Mucosa of rectum (tissue), 2 donors: ENCODE measurements around the gene ESYT1.

Source experiments
- H3K27ac ChIP-seq, 2 donors: one replicate each; pipeline ENCODE4 v1.7.0; 2013; ENCODE audit warnings: inconsistent platforms in 2 of 2, low read depth in 2 of 2, low read length in 2 of 2
- H3K27me3 ChIP-seq, 2 donors: one replicate each; pipeline ENCODE4 v1.7.0; 2013; ENCODE audit warnings: low read length in 2 of 2; ENCODE audit not compliant: control insufficient read depth in 2 of 2, insufficient read depth in 2 of 2
- H3K36me3 ChIP-seq, 2 donors: one replicate each; pipeline ENCODE4 v1.7.0; 2013; ENCODE audit warnings: low read length in 2 of 2; ENCODE audit not compliant: control insufficient read depth in 2 of 2, insufficient read depth in 2 of 2
- H3K4me1 ChIP-seq, 2 donors: one replicate each; pipeline ENCODE4 v1.7.0; 2013; ENCODE audit warnings: low read length in 2 of 2, mild to moderate bottlenecking in 1 of 2; ENCODE audit not compliant: control insufficient read depth in 2 of 2, insufficient read depth in 2 of 2
- H3K4me3 ChIP-seq, 2 donors: one replicate each; pipeline ENCODE4 v1.7.0; 2013; ENCODE audit warnings: low read length in 2 of 2
- H3K9ac ChIP-seq, 2 donors: one replicate each; pipeline ENCODE4 v1.7.0; 2013; ENCODE audit warnings: low read length in 2 of 2, low read depth in 1 of 2, mild to moderate bottlenecking in 1 of 2
- H3K9me3 ChIP-seq, 2 donors: one replicate each; pipeline ENCODE4 v1.7.0; 2013; ENCODE audit warnings: low read length in 2 of 2; ENCODE audit not compliant: control insufficient read depth in 2 of 2
- donor health status: healthy.
- donor health status: Normal muscosa, but diverticular disease.

ESYT1 gene

GRCh38 chr12:56084958-56085543, 43.0 kb upstream of the ESYT1 start:
- Histone ChIP-seq H3K27me3 (no peaks in the 10 kb centered on the region), H3K4me1 (peaks cover 30 to 47% of the 10 kb centered on the region in 2 donors), H3K9me3 (no peaks in the 10 kb centered on the region), H3K36me3 (peaks cover 36 to 38% of the 10 kb centered on the region in 2 donors), H3K9ac (no peak overlapping the region), H3K4me3 (no peak overlapping the region), H3K27ac (peak overlapping the region; percentile 10 to 24)

- H3K4me3 ChIP-seq, result no peak overlapping the region
- H3K4me1 ChIP-seq, result peaks cover 26 to 43% of the 10 kb centered on the region in 2 donors
- H3K9ac ChIP-seq, result no peak overlapping the region
- H3K27me3 ChIP-seq, result no peaks in the 10 kb centered on the region
- H3K9me3 ChIP-seq, result no peaks in the 10 kb centered on the region
- H3K27ac ChIP-seq, result peak overlapping the region; percentile 76 to 79
- H3K36me3 ChIP-seq, result peaks cover 38 to 41% of the 10 kb centered on the region in 2 donors
Measured at GRCh38 chr12:56086096-56086495, 42.0 kb upstream of the ESYT1 start.

- Histone ChIP-seq H3K4me1 (peaks cover 22 to 40% of the 10 kb centered on the region in 2 donors), H3K9ac (peak overlapping the region in 1 of 2 donors; percentile 7), H3K4me3 (no peak overlapping the region), H3K9me3 (no peaks in the 10 kb centered on the region), H3K36me3 (peaks cover 41 to 44% of the 10 kb centered on the region in 2 donors), H3K27me3 (no peaks in the 10 kb centered on the region), H3K27ac (peak overlapping the region; percentile 76 to 79)
Measured at GRCh38 chr12:56086608-56087007, 41.5 kb upstream of the ESYT1 start.

- Histone ChIP-seq H3K9me3 (no peaks in the 10 kb centered on the region), H3K4me3 (peak overlapping the region; percentile 11 to 37), H3K27ac (peak overlapping the region; percentile 76 to 79), H3K27me3 (no peaks in the 10 kb centered on the region), H3K9ac (peak overlapping the region in 1 of 2 donors; percentile 41), H3K4me1 (peaks cover 22 to 38% of the 10 kb centered on the region in 2 donors), H3K36me3 (peaks cover 43 to 44% of the 10 kb centered on the region in 2 donors)
Measured at GRCh38 chr12:56087220-56087619, 40.8 kb upstream of the ESYT1 start.

- Histone ChIP-seq H3K4me1 (no peaks in the 10 kb centered on the region), H3K4me3 (no peak overlapping the region), H3K27ac (no peak overlapping the region), H3K27me3 (no peaks in the 10 kb centered on the region), H3K36me3 (peaks cover 64 to 71% of the 10 kb centered on the region in 2 donors), H3K9ac (no peak overlapping the region), H3K9me3 (no peaks in the 10 kb centered on the region)
Measured at GRCh38 chr12:56097738-56098137, 30.3 kb upstream of the ESYT1 start.

- H3K36me3 ChIP-seq, result peaks cover 57 to 64% of the 10 kb centered on the region in 2 donors
- H3K27ac ChIP-seq, result no peak overlapping the region
- no peak overlapping the region for H3K9ac ChIP-seq
- H3K9me3 ChIP-seq, result no peaks in the 10 kb centered on the region
- H3K27me3 ChIP-seq, result no peaks in the 10 kb centered on the region
- H3K4me1 ChIP-seq, result peaks cover 6 to 7% of the 10 kb centered on the region in 2 donors
- no peak overlapping the region for H3K4me3 ChIP-seq
Measured at GRCh38 chr12:56098592-56098991, 29.5 kb upstream of the ESYT1 start.

GRCh38 chr12:56099787-56100186, 28.3 kb upstream of the ESYT1 start:
- no peaks in the 10 kb centered on the region for H3K9me3 ChIP-seq
- no peak overlapping the region for H3K9ac ChIP-seq
- no peaks in the 10 kb centered on the region for H3K27me3 ChIP-seq
- peaks cover 8 to 11% of the 10 kb centered on the region in 2 donors for H3K4me1 ChIP-seq
- H3K27ac ChIP-seq, result no peak overlapping the region
- no peak overlapping the region for H3K4me3 ChIP-seq
- peaks cover 47 to 57% of the 10 kb centered on the region in 2 donors for H3K36me3 ChIP-seq

- Histone ChIP-seq H3K27me3 (no peaks in the 10 kb centered on the region), H3K27ac (no peak overlapping the region), H3K9me3 (no peaks in the 10 kb centered on the region), H3K4me3 (no peak overlapping the region), H3K36me3 (peaks cover 36 to 45% of the 10 kb centered on the region in 2 donors), H3K9ac (no peak overlapping the region), H3K4me1 (peaks cover 13 to 22% of the 10 kb centered on the region in 2 donors)
Measured at GRCh38 chr12:56101045-56101444, 27.0 kb upstream of the ESYT1 start.

- peaks cover 16 to 25% of the 10 kb centered on the region in 2 donors for H3K4me1 ChIP-seq
- no peak overlapping the region for H3K4me3 ChIP-seq
- H3K27me3 ChIP-seq, result no peaks in the 10 kb centered on the region
- no peaks in the 10 kb centered on the region for H3K9me3 ChIP-seq
- H3K27ac ChIP-seq, result no peak overlapping the region
- H3K9ac ChIP-seq, result no peak overlapping the region
- peaks cover 34 to 38% of the 10 kb centered on the region in 2 donors for H3K36me3 ChIP-seq
Measured at GRCh38 chr12:56102683-56103065, 25.4 kb upstream of the ESYT1 start.

GRCh38 chr12:56103066-56103711, 24.9 kb upstream of the ESYT1 start:
- Histone ChIP-seq H3K27me3 (no peaks in the 10 kb centered on the region), H3K4me1 (peaks cover 16 to 25% of the 10 kb centered on the region in 2 donors), H3K27ac (peak overlapping the region; percentile 87 to 89), H3K9ac (peak overlapping the region; percentile 82 to 83), H3K4me3 (peak overlapping the region; percentile 81 to 90), H3K36me3 (peaks cover 36 to 41% of the 10 kb centered on the region in 2 donors), H3K9me3 (no peaks in the 10 kb centered on the region)
